DMS 273 (cell line): ENCODE results near the gene GADD45G.

Experiments used
- DNase-seq: peaks from one replicate; lab custom pipeline; 2025; ENCODE audit not compliant: unreplicated experiment; lab: John Stamatoyannopoulos, UW

The GADD45G gene

GRCh38 chr9:89608641-89609335 is 4.0 kb downstream of the GADD45G start:
- DNase-seq = no peak

GRCh38 chr9:89609426-89610006 is 4.7 kb downstream of the GADD45G start:
- DNase-seq = no peak

GRCh38 chr9:89610391-89610925 is 5.6 kb downstream of the GADD45G start:
- no peak for DNase-seq

- no peak for DNase-seq
Observed at GRCh38 chr9:89611425-89611824, 6.6 kb downstream of the GADD45G start.

- DNase-seq = no peak
Observed at GRCh38 chr9:89612566-89613278, 7.9 kb downstream of the GADD45G start.

GRCh38 chr9:89613912-89614892 is 9.4 kb downstream of the GADD45G start:
- no peak for DNase-seq

- DNase-seq = no peak
Observed at GRCh38 chr9:89615661-89616060, 10.8 kb downstream of the GADD45G start.

GRCh38 chr9:89616411-89616810 is 11.6 kb downstream of the GADD45G start:
- no peak for DNase-seq

- no peak for DNase-seq
Observed at GRCh38 chr9:89617978-89618377, 13.2 kb downstream of the GADD45G start.

- DNase-seq = peak; percentile 74
Observed at GRCh38 chr9:89619019-89619418, 14.2 kb downstream of the GADD45G start.

- DNase-seq = no peak
Observed at GRCh38 chr9:89619424-89620138, 14.8 kb downstream of the GADD45G start.

- DNase-seq = no peak
Observed at GRCh38 chr9:89621031-89621430, 16.2 kb downstream of the GADD45G start.

- DNase-seq = no peak
Observed at GRCh38 chr9:89621676-89622075, 16.9 kb downstream of the GADD45G start.

GRCh38 chr9:89622933-89623861 is 18.4 kb downstream of the GADD45G start:
- peak; percentile 25 for DNase-seq

- peak; percentile 26 for DNase-seq
Observed at GRCh38 chr9:89623925-89624420, 19.2 kb downstream of the GADD45G start.

GRCh38 chr9:89625721-89626687 is 21.2 kb downstream of the GADD45G start:
- no peak for DNase-seq

- DNase-seq = no peak
Observed at GRCh38 chr9:89626741-89627265, 22.0 kb downstream of the GADD45G start.
